GM12864 (cell line): ENCODE measurements around the gene VSIR.

Experiments used
- DNase-seq: peaks from one replicate; pipeline ENCODE4 v3.0.0-alpha.2; 2011; ENCODE audit warnings: low read depth
- H3K4me3 ChIP-seq: 2 replicates; pipeline ENCODE4 v1.5.1; 2011; ENCODE audit warnings: mild to moderate bottlenecking, low read depth, low read length, control low read depth
- TF ChIP-seq, protein P1 (sequence below): IDR thresholded peaks from 2 replicates; pipeline ENCODE4 v1.5.1; 2011; ENCODE audit warnings: low read depth, mild to moderate bottlenecking, moderate library complexity, low read length, control low read depth, inconsistent platforms; ENCODE audit errors: missing control alignments

VSIR gene

GRCh38 chr10:71705582-71705981 is 67.7 kb downstream of the VSIR start:
- no peak for DNase-seq
- H3K4me3 ChIP-seq = no peak overlapping the region
- TF ChIP-seq, protein P1, sequence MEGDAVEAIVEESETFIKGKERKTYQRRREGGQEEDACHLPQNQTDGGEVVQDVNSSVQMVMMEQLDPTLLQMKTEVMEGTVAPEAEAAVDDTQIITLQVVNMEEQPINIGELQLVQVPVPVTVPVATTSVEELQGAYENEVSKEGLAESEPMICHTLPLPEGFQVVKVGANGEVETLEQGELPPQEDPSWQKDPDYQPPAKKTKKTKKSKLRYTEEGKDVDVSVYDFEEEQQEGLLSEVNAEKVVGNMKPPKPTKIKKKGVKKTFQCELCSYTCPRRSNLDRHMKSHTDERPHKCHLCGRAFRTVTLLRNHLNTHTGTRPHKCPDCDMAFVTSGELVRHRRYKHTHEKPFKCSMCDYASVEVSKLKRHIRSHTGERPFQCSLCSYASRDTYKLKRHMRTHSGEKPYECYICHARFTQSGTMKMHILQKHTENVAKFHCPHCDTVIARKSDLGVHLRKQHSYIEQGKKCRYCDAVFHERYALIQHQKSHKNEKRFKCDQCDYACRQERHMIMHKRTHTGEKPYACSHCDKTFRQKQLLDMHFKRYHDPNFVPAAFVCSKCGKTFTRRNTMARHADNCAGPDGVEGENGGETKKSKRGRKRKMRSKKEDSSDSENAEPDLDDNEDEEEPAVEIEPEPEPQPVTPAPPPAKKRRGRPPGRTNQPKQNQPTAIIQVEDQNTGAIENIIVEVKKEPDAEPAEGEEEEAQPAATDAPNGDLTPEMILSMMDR = no peak

GRCh38 chr10:71704816-71705215 is 68.5 kb downstream of the VSIR start:
- TF ChIP-seq, protein P1 = no peak
- no peak for DNase-seq
- H3K4me3 ChIP-seq = no peak overlapping the region

- TF ChIP-seq, protein P1 = no peak
- no peak overlapping the region for H3K4me3 ChIP-seq
- no peak for DNase-seq
These were observed 69.7 kb downstream of the VSIR start for GRCh38 chr10:71703577-71703976.

DNA sequence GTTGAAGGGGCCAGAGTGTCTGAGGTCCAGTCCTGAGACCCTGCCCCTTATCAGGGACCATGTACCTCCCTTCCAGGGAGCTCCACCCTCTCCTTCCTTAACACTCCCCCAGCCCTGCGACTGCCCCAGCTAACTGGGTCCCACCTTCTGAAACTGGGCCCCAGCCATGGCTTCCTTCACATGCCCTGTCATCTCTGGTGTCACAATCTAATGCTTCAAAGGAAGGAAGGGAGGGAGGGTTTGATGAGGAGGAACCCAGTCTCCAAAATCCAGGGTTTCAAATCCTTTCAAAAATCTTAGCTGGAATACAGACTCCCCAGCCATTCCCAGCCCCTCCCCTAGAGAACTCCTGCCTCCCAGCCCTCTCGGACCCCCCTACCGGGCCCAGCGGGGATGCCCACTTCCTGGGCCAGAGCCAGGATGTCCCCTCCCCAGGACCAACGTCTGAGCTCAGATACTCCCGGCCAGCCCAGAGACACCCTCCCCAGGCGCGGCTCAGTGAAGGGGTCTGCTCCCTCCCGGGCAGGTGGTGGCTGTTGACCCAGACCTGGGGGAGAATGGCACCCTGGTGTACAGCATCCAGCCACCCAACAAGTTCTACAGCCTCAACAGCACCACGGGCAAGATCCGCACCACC is 71.7 kb downstream of the VSIR start:
- DNase-seq = no peak
- TF ChIP-seq, protein P1 = no peak
- H3K4me3 ChIP-seq = no peak overlapping the region

DNA sequence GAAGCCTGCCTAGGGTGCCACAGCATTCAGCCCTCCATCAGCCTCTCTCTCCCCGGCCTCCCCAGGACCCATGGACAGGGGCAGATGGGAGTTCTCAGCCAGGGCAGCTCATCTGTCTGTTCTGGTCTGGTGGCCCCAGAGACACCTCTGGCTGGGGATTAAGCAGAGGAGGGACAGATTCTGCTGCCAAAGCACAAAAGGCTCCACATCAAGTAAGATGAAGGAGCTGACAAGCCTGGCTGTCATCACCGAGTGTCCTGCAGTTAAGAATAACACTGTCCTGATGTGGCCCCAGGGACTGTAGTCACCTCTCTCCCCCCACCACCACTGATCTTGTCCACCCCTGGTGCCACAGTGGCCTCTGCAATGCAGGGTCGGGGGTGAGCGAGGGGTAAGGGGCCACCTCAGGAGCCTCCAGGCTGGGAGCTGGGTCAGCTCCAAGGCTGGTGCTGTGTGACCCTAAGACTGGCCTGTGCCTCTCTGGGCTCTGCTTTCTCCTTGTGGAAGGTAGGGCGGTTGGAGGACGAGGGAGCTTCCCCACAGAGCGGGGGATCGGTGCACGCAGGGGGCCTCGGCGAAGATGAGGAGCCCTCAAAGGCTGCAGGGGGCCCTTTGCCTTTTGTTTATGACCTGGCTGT is 72.5 kb downstream of the VSIR start:
- TF ChIP-seq, protein P1 = no peak
- no peak overlapping the region for H3K4me3 ChIP-seq
- no peak for DNase-seq

- no peak for DNase-seq
- TF ChIP-seq, protein P1 = no peak
- H3K4me3 ChIP-seq = no peak overlapping the region
These were observed 74.6 kb downstream of the VSIR start for GRCh38 chr10:71698737-71699136.
